Uterus (tissue), 2 donors: Measurements from ENCODE around the gene OR2AK2.

Experiments
- CTCF ChIP-seq, 4 experiments: fragments of 200-600 bp in 2 of 4; fragments of 450-650 bp in 2 of 4; sonication (generic) in 2 of 4; IDR thresholded peaks; one replicate each; pipeline ENCODE4 v1.5.1; 2016 to 2019; ENCODE audit warnings: antibody characterized with exemption in 4 of 4, mild to moderate bottlenecking in 2 of 4, moderate library complexity in 1 of 4
- POLR2A ChIP-seq, 2 donors: fragments of 450-650 bp; IDR thresholded peaks; one replicate each; pipeline ENCODE4 v1.6.1; 2016; ENCODE audit warnings: antibody characterized with exemption in 2 of 2, mild to moderate bottlenecking in 1 of 2, moderate library complexity in 1 of 2

- TF ChIP-seq CTCF (IDR thresholded peaks at IDR 0.05) (no peak), POLR2A (IDR thresholded peaks at IDR 0.05) (no peak)
Measured at GRCh38 chr1:248013229-248013710, 48.2 kb downstream of the OR2AK2 start, which contains the start of gene OR2L5.
